Measurements from ENCODE around the gene VSTM2B. TPM values are rescaled to one million over a fixed set of nuclear protein-coding genes. Genes with fewer than 3 reads are reported as not detected.

The VSTM2B gene
- total and polyA plus RNA-seq, 7 donors, result 0.41 TPM; not detected in 6

GRCh38 chr19:29514525-29515232 lies 11.1 kb upstream of the VSTM2B start:
- H3K36me3 ChIP-seq, result no peaks in the 10 kb centered on the region
- no peak overlapping the region for H3K27ac ChIP-seq
- no peaks in the 10 kb centered on the region for H3K4me1 ChIP-seq
- no peak for DNase-seq
- TF ChIP-seq EP300 (IDR thresholded peaks at IDR 0.05) (no peak), POLR2A (IDR thresholded peaks at IDR 0.05) (no peak), CTCF (IDR thresholded peaks at IDR 0.05) (no peak), POLR2AphosphoS5 (IDR thresholded peaks at IDR 0.05) (no peak)
- no peaks in the 10 kb centered on the region for H3K9me3 ChIP-seq
- intact Hi-C loops (cut with DNase I), result no loop called here
- WGBS, 2 donors, result 48 to 67% methylated on average over 8 of the region's 8 CpGs
- peaks cover 0 to 29% (median 13%) of the 10 kb centered on the region in 3 donors for H3K27me3 ChIP-seq
- H3K4me3 ChIP-seq, result no peak overlapping the region

GRCh38 chr19:29515233-29515619 lies 10.6 kb upstream of the VSTM2B start:
- 53 to 68% methylated on average over 5 of the region's 5 CpGs for WGBS, 2 donors
- TF ChIP-seq POLR2AphosphoS5 (IDR thresholded peaks at IDR 0.05) (no peak), EP300 (IDR thresholded peaks at IDR 0.05) (no peak), CTCF (IDR thresholded peaks at IDR 0.05) (no peak), POLR2A (IDR thresholded peaks at IDR 0.05) (no peak)
- H3K27ac ChIP-seq, result no peak overlapping the region
- no peaks in the 10 kb centered on the region for H3K36me3 ChIP-seq
- H3K27me3 ChIP-seq, result peaks cover 0 to 27% (median 13%) of the 10 kb centered on the region in 3 donors
- no peak overlapping the region for H3K4me3 ChIP-seq
- no peaks in the 10 kb centered on the region for H3K4me1 ChIP-seq
- no peak for DNase-seq
- no peaks in the 10 kb centered on the region for H3K9me3 ChIP-seq
- intact Hi-C loops (cut with DNase I), result no loop called here

GRCh38 chr19:29515706-29516357 lies 10.0 kb upstream of the VSTM2B start:
- Histone ChIP-seq H3K9me3 (no peaks in the 10 kb centered on the region), H3K4me1 (no peaks in the 10 kb centered on the region), H3K27ac (no peak overlapping the region), H3K4me3 (no peak overlapping the region), H3K36me3 (no peaks in the 10 kb centered on the region), H3K27me3 (peaks cover 0 to 21% (median 7%) of the 10 kb centered on the region in 3 donors)
- WGBS, 2 donors, result 81 to 82% methylated on average over 19 of the region's 19 CpGs
- intact Hi-C loops (cut with DNase I), result no loop called here
- TF ChIP-seq POLR2A (IDR thresholded peaks at IDR 0.05) (no peak), EP300 (IDR thresholded peaks at IDR 0.05) (no peak), CTCF (IDR thresholded peaks at IDR 0.05) (no peak), POLR2AphosphoS5 (IDR thresholded peaks at IDR 0.05) (no peak)
- no peak for DNase-seq

- H3K9me3 ChIP-seq, result no peaks in the 10 kb centered on the region
- H3K4me1 ChIP-seq, result no peaks in the 10 kb centered on the region
- TF ChIP-seq CTCF (IDR thresholded peaks at IDR 0.05) (no peak), EP300 (IDR thresholded peaks at IDR 0.05) (no peak), POLR2AphosphoS5 (IDR thresholded peaks at IDR 0.05) (no peak), POLR2A (IDR thresholded peaks at IDR 0.05) (no peak)
- intact Hi-C loops (cut with DNase I), result no loop called here
- H3K27ac ChIP-seq, result no peak overlapping the region
- no peak for DNase-seq
- no peaks in the 10 kb centered on the region for H3K36me3 ChIP-seq
- peaks cover 0 to 16% (median 2%) of the 10 kb centered on the region in 3 donors for H3K27me3 ChIP-seq
- 79 to 86% methylated on average over 9 of the region's 9 CpGs for WGBS, 2 donors
- no peak overlapping the region for H3K4me3 ChIP-seq
These were observed 9.5 kb upstream of the VSTM2B start for GRCh38 chr19:29516358-29516725.
